Peyer's patch (tissue), 4 donors: ENCODE measurements around the gene POLR1B. TPM values are rescaled to one million over a fixed set of nuclear protein-coding genes. Genes with fewer than 3 reads are reported as not detected.

Source experiments
- DNase-seq, 3 donors: peaks; one replicate each; pipeline ENCODE4 v3.0.0-alpha.2; 2017 to 2019
- H3K27ac ChIP-seq, 4 donors: fragments of 200-600 bp; sonication (generic); one replicate each; pipeline ENCODE4 v1.5.1; 2016 to 2019
- H3K27me3 ChIP-seq, 2 donors: fragments of 200-600 bp; sonication (generic); one replicate each; pipeline ENCODE4 v1.5.1; 2019
- H3K36me3 ChIP-seq, 3 donors: fragments of 200-600 bp; sonication (generic); one replicate each; pipeline ENCODE4 v1.5.1; 2016 to 2019
- H3K4me1 ChIP-seq, 4 donors: fragments of 200-600 bp; sonication (generic); one replicate each; pipeline ENCODE4 v1.5.1; 2016 to 2019
- H3K4me3 ChIP-seq, 4 donors: fragments of 200-600 bp; sonication (generic); 1 replicate in 3 of 4; 2 replicates in 1 of 4; pipeline ENCODE4 v1.5.1; 2016 to 2019; ENCODE audit warnings: mild to moderate bottlenecking in 1 of 4
- H3K9me3 ChIP-seq, 4 donors: fragments of 200-600 bp; sonication (generic); one replicate each; pipeline ENCODE4 v1.5.1; 2016 to 2019; ENCODE audit warnings: mild to moderate bottlenecking in 1 of 4
- POLR2A ChIP-seq, 2 donors: fragments of 450-650 bp; IDR thresholded peaks; one replicate each; pipeline ENCODE4 v1.5.1; 2017; ENCODE audit warnings: antibody characterized with exemption in 2 of 2, mild to moderate bottlenecking in 2 of 2, moderate library complexity in 2 of 2
- small RNA-seq, 2 donors: library from RNA; depleted of rRNA; stranded (forward); fragments of <200 nt; gene quantifications; one replicate each; pipeline ENCODE3, GENCODE V24; 2016
- total RNA-seq, 4 donors: library from RNA; depleted of rRNA; stranded (reverse); fragments of >200 nt; gene quantifications; one replicate each; pipeline ENCODE4 v1.1.0, GENCODE V29; 2016
- TF ChIP-seq, protein P1 (sequence below), 6 experiments: fragments of 450-650 bp in 4 of 6; fragments of 200-600 bp in 2 of 6; sonication (generic) in 1 of 6; IDR thresholded peaks; one replicate each; pipeline ENCODE4 v1.5.1; 2017 to 2019; ENCODE audit warnings: antibody characterized with exemption in 6 of 6, mild to moderate bottlenecking in 3 of 6, moderate library complexity in 1 of 6

POLR1B gene
- total RNA-seq, 4 donors from 2014 or later: 7.5 to 15.8 (median 10.0) TPM

DNA sequence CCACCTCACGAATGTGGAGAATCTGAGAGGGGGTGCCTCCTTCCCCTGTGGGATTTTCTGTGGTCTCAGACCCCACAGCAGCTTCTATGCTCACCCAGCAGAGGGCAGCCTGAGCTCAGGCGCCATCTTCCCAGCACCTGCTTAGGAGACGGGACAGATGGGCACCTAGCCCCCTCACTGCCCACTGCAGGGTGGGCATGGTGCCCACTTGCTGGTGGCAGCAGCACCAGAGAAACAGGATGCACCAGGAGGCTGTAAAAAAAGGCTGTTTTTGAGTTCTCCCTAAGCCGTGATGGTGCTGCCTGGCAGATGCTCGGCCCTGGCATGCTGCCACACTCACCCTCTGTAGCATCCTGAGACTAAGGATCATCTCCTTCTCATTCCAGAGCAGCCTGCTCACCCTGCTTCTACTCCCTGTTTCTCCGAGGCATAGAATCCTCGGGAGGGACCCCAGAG, 84.4 kb downstream of the POLR1B start:
- peak overlapping the region in 1 of 4 donors; percentile 1 for H3K4me3 ChIP-seq
- H3K4me1 ChIP-seq: peaks cover under 1 to 13% (median 3%) of the 10 kb centered on the region in 4 donors
- no peaks in the 10 kb centered on the region for H3K9me3 ChIP-seq
- DNase-seq: peak; percentile 58 to 78 (median 73)
- H3K27ac ChIP-seq: peak overlapping the region in 3 of 4 donors; percentile 29 to 75 (median 35)
- no peaks in the 10 kb centered on the region for H3K27me3 ChIP-seq
- no peaks in the 10 kb centered on the region for H3K36me3 ChIP-seq
- TF ChIP-seq, protein P1, sequence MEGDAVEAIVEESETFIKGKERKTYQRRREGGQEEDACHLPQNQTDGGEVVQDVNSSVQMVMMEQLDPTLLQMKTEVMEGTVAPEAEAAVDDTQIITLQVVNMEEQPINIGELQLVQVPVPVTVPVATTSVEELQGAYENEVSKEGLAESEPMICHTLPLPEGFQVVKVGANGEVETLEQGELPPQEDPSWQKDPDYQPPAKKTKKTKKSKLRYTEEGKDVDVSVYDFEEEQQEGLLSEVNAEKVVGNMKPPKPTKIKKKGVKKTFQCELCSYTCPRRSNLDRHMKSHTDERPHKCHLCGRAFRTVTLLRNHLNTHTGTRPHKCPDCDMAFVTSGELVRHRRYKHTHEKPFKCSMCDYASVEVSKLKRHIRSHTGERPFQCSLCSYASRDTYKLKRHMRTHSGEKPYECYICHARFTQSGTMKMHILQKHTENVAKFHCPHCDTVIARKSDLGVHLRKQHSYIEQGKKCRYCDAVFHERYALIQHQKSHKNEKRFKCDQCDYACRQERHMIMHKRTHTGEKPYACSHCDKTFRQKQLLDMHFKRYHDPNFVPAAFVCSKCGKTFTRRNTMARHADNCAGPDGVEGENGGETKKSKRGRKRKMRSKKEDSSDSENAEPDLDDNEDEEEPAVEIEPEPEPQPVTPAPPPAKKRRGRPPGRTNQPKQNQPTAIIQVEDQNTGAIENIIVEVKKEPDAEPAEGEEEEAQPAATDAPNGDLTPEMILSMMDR (IDR thresholded peaks at IDR 0.05): peak; percentile 55 to 90 (median 83)
- no peak for TF ChIP-seq POLR2A (IDR thresholded peaks at IDR 0.05)

Small RNAs within 50 kb of the gene (small RNA-seq; reads per million reads assigned to genes)
- gene RF00019: 0 reads per million in 2 donors

Other genes starting within 250 kb of the POLR1B start
- 10 to 100 TPM; 16.8 to 82.5 (median 37.3) TPM for gene RGPD8, start 108.8 kb upstream of the POLR1B start, total RNA-seq
- gene TTL, start 60.3 kb upstream of the POLR1B start, total RNA-seq: 10 to 100 TPM in 3 of 4 donors, 1 to 10 TPM in 1; 6.8 to 15.7 (median 13.2) TPM
- gene CHCHD5, start 42.1 kb downstream of the POLR1B start, total RNA-seq: 10 to 100 TPM in 3 of 4 donors, 1 to 10 TPM in 1; 8.3 to 20.7 (median 11.4) TPM
- 100 to 1,000 TPM in 3 of 4 donors, 10 to 100 TPM in 1; 48.7 to 143 (median 122) TPM for gene SLC20A1, start 103.5 kb downstream of the POLR1B start, total RNA-seq
- 1 to 10 TPM in 1 of 4 donors, not detected in 3; 5.8 TPM for gene NT5DC4, start 178.6 kb downstream of the POLR1B start, total RNA-seq
- gene CKAP2L, start 222.1 kb downstream of the POLR1B start, total RNA-seq: 10 to 100 TPM in 1 of 4 donors, 1 to 10 TPM in 1, under 1 TPM in 2; 0.54 to 19.0 (median 1.3) TPM
- not detected for gene IL1A, start 242.0 kb downstream of the POLR1B start, total RNA-seq